Trophoblast cell (in vitro differentiated cells and primary cell): ENCODE measurements around the gene NFIX.
A peak's percentile ranks its signal among the peaks of the same experiment; 100 is the strongest.
"Not testable (repeated sequence)": the region's sequence is repeated elsewhere in the genome, so short reads cannot be mapped to it uniquely, and the experiment has no call there.

Experiments
- DNase-seq, 2 donors: peaks; one replicate each; pipeline ENCODE4 v3.0.0-alpha.2; 2016
- H2AFZ ChIP-seq: 2 replicates; pipeline ENCODE4 v1.6.1; 2013; ENCODE audit warnings: low read length, moderate library complexity, mild to moderate bottlenecking; ENCODE audit not compliant: insufficient read depth, poor library complexity
- H2AK5ac ChIP-seq: 2 replicates; pipeline ENCODE4 v1.6.1; 2013; ENCODE audit warnings: mild to moderate bottlenecking, low read length
- H2BK120ac ChIP-seq: 2 replicates; pipeline ENCODE4 v1.6.1; 2013; ENCODE audit warnings: low read length, mild to moderate bottlenecking, moderate library complexity; ENCODE audit not compliant: insufficient read depth, poor library complexity
- H2BK12ac ChIP-seq: 2 replicates; pipeline ENCODE4 v1.6.1; 2013; ENCODE audit warnings: mild to moderate bottlenecking, low read length, moderate library complexity
- H2BK5ac ChIP-seq: 2 replicates; pipeline ENCODE4 v1.6.1; 2013; ENCODE audit warnings: low read length, low read depth, moderate library complexity, mild to moderate bottlenecking; ENCODE audit not compliant: poor library complexity
- H3K14ac ChIP-seq: 2 replicates; pipeline ENCODE4 v1.6.1; 2013; ENCODE audit warnings: mild to moderate bottlenecking, low read length
- H3K18ac ChIP-seq: 2 replicates; pipeline ENCODE4 v1.6.1; 2013; ENCODE audit warnings: mild to moderate bottlenecking, low read length
- H3K23ac ChIP-seq: 2 replicates; pipeline ENCODE4 v1.6.1; 2013; ENCODE audit warnings: low read length
- H3K27ac ChIP-seq: 2 replicates; pipeline ENCODE4 v1.5.1; 2013; ENCODE audit warnings: low read depth, mild to moderate bottlenecking, inconsistent platforms, low read length, moderate library complexity
- H3K27me3 ChIP-seq: 2 replicates; pipeline ENCODE4 v1.6.1; 2013; ENCODE audit warnings: inconsistent platforms, mild to moderate bottlenecking, low read length, moderate library complexity; ENCODE audit not compliant: insufficient read depth
- H3K36me3 ChIP-seq, 2 experiments: 1 replicate in 1 of 2; 2 replicates in 1 of 2; pipeline ENCODE4 v1.6.1; 2013; ENCODE audit warnings: low read length in 2 of 2, mild to moderate bottlenecking in 2 of 2, moderate library complexity in 1 of 2; ENCODE audit not compliant: insufficient read depth in 2 of 2, control insufficient read depth in 1 of 2
- H3K4ac ChIP-seq: 2 replicates; pipeline ENCODE4 v1.6.1; 2013; ENCODE audit warnings: low read depth, mild to moderate bottlenecking, low read length, moderate library complexity
- H3K4me1 ChIP-seq, 2 experiments: 1 replicate in 1 of 2; 2 replicates in 1 of 2; pipeline ENCODE4 v1.6.1; 2013; ENCODE audit warnings: low read length in 2 of 2, mild to moderate bottlenecking in 2 of 2, moderate library complexity in 1 of 2; ENCODE audit not compliant: insufficient read depth in 2 of 2, control insufficient read depth in 1 of 2
- H3K4me2 ChIP-seq: 2 replicates; pipeline ENCODE4 v1.6.1; 2013; ENCODE audit warnings: inconsistent platforms, mild to moderate bottlenecking, low read length, moderate library complexity
- H3K4me3 ChIP-seq: 2 replicates; pipeline ENCODE4 v1.5.1; 2013; ENCODE audit warnings: mild to moderate bottlenecking, low read depth, low read length, inconsistent platforms
- H3K79me1 ChIP-seq: one replicate; pipeline ENCODE4 v1.6.1; 2013; ENCODE audit warnings: low read length
- H3K79me2 ChIP-seq: 2 replicates; pipeline ENCODE4 v1.6.1; 2013; ENCODE audit warnings: low read length, mild to moderate bottlenecking; ENCODE audit not compliant: control insufficient read depth, insufficient read depth, poor library complexity
- H3K9ac ChIP-seq: 2 replicates; pipeline ENCODE4 v1.6.1; 2013; ENCODE audit warnings: mild to moderate bottlenecking, low read length
- H3K9me3 ChIP-seq: 2 replicates; pipeline ENCODE4 v1.6.1; 2013; ENCODE audit warnings: low read depth, mild to moderate bottlenecking, control low read depth, inconsistent platforms, low read length; ENCODE audit not compliant: insufficient read depth
- H4K12ac ChIP-seq: 2 replicates; pipeline ENCODE4 v1.6.1; 2013; ENCODE audit warnings: low read depth, mild to moderate bottlenecking, low read length, moderate library complexity
- H4K8ac ChIP-seq: 2 replicates; pipeline ENCODE4 v1.6.1; 2013; ENCODE audit warnings: low read depth, mild to moderate bottlenecking, low read length, moderate library complexity
- H4K91ac ChIP-seq: one replicate; pipeline ENCODE4 v1.6.1; 2013; ENCODE audit warnings: low read depth, mild to moderate bottlenecking, low read length, moderate library complexity
- WGBS: extraction: QIAGEN DNeasy Blood & Tissue Kit; methylation state at CpG from one replicate; pipeline ENCODE4 v1.1.7; 2013; ENCODE audit warnings: missing lambda C conversion rate; ENCODE audit not compliant: insufficient read length, insufficient coverage; ENCODE audit errors: extremely low coverage; 5-methylcytosine and 5-hydroxymethylcytosine counted together

The NFIX gene

DNA sequence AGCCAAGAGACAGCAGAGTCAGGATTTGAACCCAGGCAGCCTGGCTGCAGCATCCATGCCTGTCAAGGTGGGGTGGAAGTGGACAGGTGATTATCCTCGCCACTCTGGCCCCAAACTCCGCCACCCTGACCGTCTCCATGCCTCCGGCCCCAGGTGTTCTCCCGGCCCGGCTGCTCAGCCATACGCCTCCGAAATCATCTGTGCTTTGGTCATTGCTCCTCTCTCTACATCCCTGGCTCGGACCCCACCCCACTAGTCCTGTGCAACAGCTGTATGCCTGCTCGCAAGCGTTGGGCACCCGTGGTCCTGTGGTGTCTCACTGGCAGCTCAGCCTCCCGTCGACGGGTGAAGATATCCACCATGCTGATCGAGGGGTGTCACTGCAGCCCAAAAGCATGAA, 22.0 kb upstream of the NFIX start:
- Histone ChIP-seq H3K27ac (no peak overlapping the region), H2AFZ (no peak overlapping the region), H3K27me3 (peaks cover 2% of the 10 kb centered on the region), H2BK120ac (no peak overlapping the region), H4K91ac (no peak overlapping the region), H3K18ac (no peak overlapping the region), H3K79me2 (no peaks in the 10 kb centered on the region), H4K8ac (no peak overlapping the region), H3K4me3 (peak overlapping the region; percentile 44), H2AK5ac (no peak overlapping the region), H3K9me3 (peaks cover 3% of the 10 kb centered on the region), H3K4me1 (no peaks in the 10 kb centered on the region), H3K4me2 (no peak overlapping the region), H3K36me3 (no peaks in the 10 kb centered on the region), H2BK12ac (no peak overlapping the region), H3K23ac (no peak overlapping the region), H3K4ac (no peak overlapping the region), H3K79me1 (no peaks in the 10 kb centered on the region), H3K14ac (no peak overlapping the region), H4K12ac (no peak overlapping the region), H3K9ac (peak overlapping the region; percentile 22), H2BK5ac (no peak overlapping the region)
- no CpG with 5 or more reads among the region's 16 CpGs for WGBS
- no peak for DNase-seq

DNA sequence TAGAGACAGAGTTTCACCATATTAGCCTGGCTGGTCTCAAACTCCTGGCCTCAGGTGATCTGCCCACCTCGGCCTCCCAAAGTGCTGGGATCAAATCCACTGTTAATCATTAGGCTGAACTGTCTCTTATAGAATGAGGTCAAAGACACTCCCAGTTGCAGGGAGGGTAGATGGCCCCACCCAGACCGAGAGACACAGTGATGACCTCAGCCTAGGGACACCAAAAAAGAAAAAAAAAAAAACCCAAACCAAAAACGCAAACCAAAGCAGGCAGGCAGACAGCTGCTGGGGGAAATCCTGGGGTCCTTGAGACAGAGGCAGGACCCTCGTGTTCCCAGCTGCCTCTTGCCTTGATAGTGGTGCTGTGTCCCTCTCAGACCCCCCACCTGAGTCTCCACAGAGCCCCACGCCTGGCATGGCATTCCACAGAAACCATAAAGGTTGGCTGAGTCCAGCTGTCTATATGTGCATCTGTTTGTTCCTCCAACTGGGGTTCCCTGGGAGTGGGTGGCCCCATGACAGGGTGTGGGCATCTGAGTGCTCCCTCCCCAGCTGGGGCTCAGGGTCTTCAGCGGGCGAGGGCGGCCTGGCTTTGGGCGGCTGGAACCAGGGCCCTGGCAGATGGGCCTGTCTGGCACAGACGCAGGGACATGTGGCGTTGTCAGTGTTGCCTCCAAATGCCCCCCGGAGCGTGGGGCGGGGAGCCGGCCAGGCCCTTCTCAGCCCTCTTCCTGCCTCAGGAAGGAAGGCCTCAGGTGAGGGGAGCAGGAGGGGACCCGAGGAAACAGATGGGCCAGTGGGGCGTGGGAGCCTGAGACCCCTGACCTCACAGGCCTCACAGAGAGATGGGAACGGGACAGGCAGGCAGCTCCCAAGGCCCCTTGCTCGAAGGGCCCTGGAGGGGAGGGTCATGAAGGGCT, 20.7 kb upstream of the NFIX start:
- no peak overlapping the region for H3K4me3 ChIP-seq
- H2BK5ac ChIP-seq, result no peak overlapping the region
- no peaks in the 10 kb centered on the region for H3K36me3 ChIP-seq
- DNase-seq, result no peak
- H4K12ac ChIP-seq, result no peak overlapping the region
- H3K18ac ChIP-seq, result no peak overlapping the region
- no peak overlapping the region for H2BK12ac ChIP-seq
- H3K4me2 ChIP-seq, result no peak overlapping the region
- H3K4ac ChIP-seq, result no peak overlapping the region
- H2AFZ ChIP-seq, result no peak overlapping the region
- H2BK120ac ChIP-seq, result no peak overlapping the region
- H3K9me3 ChIP-seq, result peaks cover 3% of the 10 kb centered on the region
- no peak overlapping the region for H3K14ac ChIP-seq
- no peak overlapping the region for H4K8ac ChIP-seq
- no peak overlapping the region for H3K23ac ChIP-seq
- WGBS, result no CpG with 5 or more reads among the region's 19 CpGs
- H3K79me2 ChIP-seq, result no peaks in the 10 kb centered on the region
- H4K91ac ChIP-seq, result no peak overlapping the region
- H3K79me1 ChIP-seq, result no peaks in the 10 kb centered on the region
- no peak overlapping the region for H3K27ac ChIP-seq
- H2AK5ac ChIP-seq, result no peak overlapping the region
- H3K4me1 ChIP-seq, result no peaks in the 10 kb centered on the region
- no peak overlapping the region for H3K9ac ChIP-seq
- peaks cover 2% of the 10 kb centered on the region for H3K27me3 ChIP-seq

DNA sequence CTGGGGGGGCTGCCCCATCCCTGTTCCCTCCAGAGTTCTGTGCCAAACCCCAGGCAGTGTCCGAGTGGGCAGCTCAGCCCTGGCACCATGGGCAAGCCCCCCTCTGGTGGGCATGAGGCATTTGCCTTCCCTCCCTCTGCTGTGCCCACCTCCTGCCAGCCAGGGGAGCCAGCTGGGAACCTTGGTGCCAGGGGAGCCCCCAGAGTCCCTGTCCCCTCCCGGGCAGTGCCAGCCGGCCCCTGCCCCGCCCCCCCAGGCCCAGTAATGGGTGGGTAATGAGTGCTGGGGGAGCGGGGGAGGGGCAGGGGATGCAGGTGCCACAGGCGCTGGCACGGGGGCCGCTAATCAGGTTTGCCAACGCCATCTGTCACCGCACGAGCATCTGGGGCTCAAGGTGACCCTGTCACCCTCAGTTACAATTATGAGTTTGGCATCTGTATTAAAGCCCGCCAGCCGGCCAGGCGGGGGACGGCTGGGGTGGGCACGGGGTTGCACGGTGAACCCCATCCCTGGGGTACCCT, 20.0 kb upstream of the NFIX start:
- Histone ChIP-seq H3K79me2 (no peaks in the 10 kb centered on the region), H3K14ac (no peak overlapping the region), H4K8ac (no peak overlapping the region), H4K91ac (no peak overlapping the region), H3K4me2 (no peak overlapping the region), H3K4ac (no peak overlapping the region), H3K9ac (no peak overlapping the region), H2AFZ (no peak overlapping the region), H2BK120ac (no peak overlapping the region), H3K27me3 (peaks cover 2% of the 10 kb centered on the region), H3K4me1 (no peaks in the 10 kb centered on the region), H3K79me1 (no peaks in the 10 kb centered on the region), H3K27ac (no peak overlapping the region), H3K4me3 (no peak overlapping the region), H3K36me3 (no peaks in the 10 kb centered on the region), H3K9me3 (peaks cover 3% of the 10 kb centered on the region), H2AK5ac (no peak overlapping the region), H2BK12ac (no peak overlapping the region), H2BK5ac (no peak overlapping the region), H3K18ac (no peak overlapping the region), H4K12ac (no peak overlapping the region), H3K23ac (no peak overlapping the region)
- no peak for DNase-seq
- WGBS, result no CpG with 5 or more reads among the region's 17 CpGs

DNA sequence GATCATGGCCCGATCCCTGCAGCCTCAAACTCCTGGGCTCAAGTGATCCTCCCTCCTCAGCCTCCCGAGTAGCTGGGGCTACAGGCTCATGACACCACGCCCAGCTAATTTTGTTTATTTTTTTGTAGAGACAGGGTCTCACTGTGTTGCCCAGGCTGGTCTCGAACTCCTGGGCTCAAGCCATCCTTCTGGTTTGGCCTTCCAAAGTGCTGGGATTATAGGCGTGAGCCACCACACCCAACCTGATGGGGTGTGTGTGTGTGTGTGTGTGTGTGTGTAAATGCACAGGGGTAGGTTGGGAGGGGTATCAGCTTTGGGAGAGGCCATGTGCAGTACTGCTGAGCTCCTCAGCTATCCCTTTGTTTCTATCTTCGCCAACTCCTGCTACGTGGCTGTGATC, 19.2 kb upstream of the NFIX start:
- H3K4me2 ChIP-seq, H2AK5ac ChIP-seq, H4K8ac ChIP-seq, H4K12ac ChIP-seq, H3K4ac ChIP-seq, H4K91ac ChIP-seq, H2BK12ac ChIP-seq, H2BK5ac ChIP-seq, H3K9me3 ChIP-seq, H3K14ac ChIP-seq, H3K18ac ChIP-seq, H3K9ac ChIP-seq, H2BK120ac ChIP-seq, H3K36me3 ChIP-seq, H3K27me3 ChIP-seq, H3K23ac ChIP-seq, H3K27ac ChIP-seq, H3K79me1 ChIP-seq, H2AFZ ChIP-seq, H3K79me2 ChIP-seq, H3K4me1 ChIP-seq, H3K4me3 ChIP-seq, DNase-seq: not testable (repeated sequence)
- WGBS, result no CpG with 5 or more reads among the region's 7 CpGs
